ENCODE results near the gene PKNOX2.

PKNOX2 gene

GRCh38 chr11:125390946-125391345, 226.4 kb downstream of the PKNOX2 start:
- no peak for DNase-seq

- DNase-seq = no peak
These were observed 228.8 kb downstream of the PKNOX2 start for GRCh38 chr11:125393331-125393730.

DNA sequence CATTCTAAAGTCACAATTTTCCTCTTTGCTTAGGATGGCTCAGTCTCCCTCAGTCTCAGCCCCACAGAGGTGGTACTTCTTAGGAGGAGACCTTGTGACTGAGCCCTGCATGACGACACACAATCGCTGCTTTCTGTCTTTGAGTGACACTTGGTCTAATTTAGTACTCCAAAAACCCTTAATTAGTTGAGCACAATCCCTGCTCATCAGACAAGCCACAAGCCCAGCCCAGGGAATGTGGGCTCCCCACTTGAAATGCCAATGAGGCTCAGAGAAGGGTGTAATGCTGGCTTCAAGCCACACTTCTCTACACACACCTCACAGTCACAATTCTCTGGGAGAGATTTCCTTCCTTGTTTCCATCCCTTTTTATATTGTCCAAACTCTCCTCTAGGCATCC, 229.7 kb downstream of the PKNOX2 start:
- no peak for DNase-seq

DNA sequence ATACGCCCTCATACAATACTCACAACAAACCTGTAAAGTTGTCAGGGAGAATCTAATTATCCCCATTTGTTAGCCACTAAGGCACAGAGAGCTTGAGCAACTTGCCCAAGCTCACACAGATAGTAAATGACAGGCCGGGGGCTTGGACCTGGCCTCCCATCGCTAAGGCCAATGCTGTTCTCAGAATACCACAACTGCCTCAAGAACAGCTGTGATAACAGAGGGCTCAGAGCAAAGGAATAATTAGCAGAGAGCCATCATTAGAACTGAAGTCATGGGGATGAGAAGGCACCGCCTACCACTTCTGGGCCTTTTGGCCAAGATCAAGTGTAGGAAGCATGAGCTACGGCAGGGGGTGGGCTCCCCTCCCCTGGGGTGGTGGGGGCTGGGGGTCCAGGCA, 232.9 kb downstream of the PKNOX2 start:
- DNase-seq = no peak

DNA sequence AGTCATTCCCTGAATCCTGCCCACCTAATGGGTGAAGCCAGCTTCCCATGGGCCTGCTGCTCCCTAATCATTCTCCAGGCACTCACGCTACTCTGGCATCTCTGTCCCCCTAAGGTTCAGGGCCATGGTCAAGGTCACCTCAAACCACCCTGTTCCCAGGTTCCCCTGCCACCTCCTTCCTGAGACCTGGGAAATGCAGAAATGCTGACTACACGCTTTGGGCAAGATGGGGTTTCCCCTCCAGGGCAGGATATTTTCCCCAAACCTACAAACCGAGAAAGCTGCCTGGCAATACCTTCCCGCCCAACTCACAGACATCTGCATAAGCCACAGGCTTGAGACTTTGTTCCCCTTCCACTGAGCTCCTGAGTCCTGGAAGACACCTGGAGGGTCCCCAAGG, 233.9 kb downstream of the PKNOX2 start:
- DNase-seq = no peak

- DNase-seq = no peak
These were observed 234.6 kb downstream of the PKNOX2 start for GRCh38 chr11:125398994-125399640.

- DNase-seq = no peak
These were observed 235.4 kb downstream of the PKNOX2 start for GRCh38 chr11:125399945-125400344.

DNA sequence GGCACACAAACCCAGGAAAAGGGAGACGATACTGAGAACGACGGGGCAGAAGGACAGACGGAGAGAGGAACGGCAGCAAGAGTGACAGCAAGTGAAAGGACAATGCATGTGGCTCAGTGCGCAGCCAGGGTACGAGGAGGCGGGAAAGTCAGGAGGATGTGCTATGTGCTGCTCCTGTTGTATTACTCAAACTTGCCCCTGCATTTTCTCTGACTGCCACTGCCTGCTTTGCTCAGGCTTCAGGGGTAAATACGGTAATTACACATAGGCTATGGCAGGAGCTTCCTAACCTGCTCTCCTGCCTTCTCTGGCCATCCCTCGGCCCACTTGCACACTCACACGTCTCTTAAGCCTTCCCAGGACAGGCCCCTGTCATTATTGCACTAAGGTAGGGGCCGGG, 236.7 kb downstream of the PKNOX2 start:
- no peak for DNase-seq

- no peak for DNase-seq
These were observed 237.2 kb downstream of the PKNOX2 start for GRCh38 chr11:125401746-125402145.

DNA sequence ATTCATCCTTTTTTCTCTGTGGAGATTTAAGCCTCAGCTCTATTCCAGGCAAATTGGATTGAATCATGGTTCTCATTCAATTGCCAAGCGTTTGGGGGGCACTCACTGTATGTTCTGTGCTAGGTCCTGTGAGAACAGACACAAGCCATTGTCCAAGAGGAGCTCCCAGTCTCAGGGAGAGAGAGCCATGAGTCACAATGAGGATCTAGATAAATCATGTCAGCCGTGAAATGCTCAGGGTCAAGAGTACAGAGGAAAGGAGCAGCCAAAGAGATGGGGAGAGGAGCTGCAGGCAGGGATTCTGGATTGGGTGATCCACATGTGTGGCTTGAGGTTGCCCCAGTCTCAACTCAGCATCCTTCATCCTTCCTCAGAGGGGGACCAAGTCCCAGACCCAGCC, 237.9 kb downstream of the PKNOX2 start:
- no peak for DNase-seq

GRCh38 chr11:125404157-125404810, 239.7 kb downstream of the PKNOX2 start:
- DNase-seq = no peak

DNA sequence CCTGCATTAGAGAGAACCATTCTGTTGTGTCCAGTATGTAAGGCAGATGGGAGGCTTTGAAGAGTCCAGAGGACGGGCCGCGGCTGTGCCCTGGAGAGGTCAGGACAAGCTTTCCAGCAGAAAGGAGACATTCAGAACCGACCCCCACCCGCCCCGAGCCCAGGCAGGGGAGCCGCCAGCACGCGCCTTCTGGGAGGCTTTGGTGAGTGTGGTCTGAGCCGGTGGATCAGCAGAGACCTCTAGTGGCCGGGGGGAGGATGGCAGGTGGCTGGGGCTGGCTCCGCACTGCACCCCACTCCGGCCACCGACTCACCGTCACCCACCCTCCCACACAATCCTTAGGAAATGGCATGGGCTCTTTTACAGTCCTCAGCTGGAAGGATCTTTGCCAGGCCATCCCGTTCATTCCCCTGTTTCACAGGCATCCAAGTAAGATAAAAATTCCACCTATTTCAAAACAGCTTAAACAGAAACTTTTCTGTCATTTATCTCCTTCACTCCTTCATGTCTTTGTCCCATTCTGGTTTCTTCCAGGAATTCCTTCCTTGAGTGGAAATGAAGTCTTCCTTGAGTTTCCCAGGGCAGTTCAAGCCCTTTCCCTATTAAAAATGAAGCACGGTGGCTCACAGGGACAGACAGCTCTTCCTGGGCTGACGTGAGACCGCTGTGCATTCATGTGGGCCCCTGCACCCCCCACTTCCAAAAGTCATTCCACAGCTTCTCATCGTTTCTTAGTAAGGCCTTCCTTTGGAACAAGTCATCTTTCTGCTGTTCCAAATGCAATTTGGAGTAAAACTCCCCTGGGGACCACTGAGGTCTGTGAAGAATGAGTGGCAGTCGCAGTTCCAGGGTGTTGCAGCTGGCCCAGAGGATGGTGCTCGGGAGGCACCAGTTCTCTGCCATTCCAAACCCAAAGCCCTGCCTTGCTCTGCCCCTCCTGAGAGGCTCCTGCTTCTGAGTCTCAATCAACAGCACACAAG, 240.6 kb downstream of the PKNOX2 start:
- DNase-seq = no peak

DNA sequence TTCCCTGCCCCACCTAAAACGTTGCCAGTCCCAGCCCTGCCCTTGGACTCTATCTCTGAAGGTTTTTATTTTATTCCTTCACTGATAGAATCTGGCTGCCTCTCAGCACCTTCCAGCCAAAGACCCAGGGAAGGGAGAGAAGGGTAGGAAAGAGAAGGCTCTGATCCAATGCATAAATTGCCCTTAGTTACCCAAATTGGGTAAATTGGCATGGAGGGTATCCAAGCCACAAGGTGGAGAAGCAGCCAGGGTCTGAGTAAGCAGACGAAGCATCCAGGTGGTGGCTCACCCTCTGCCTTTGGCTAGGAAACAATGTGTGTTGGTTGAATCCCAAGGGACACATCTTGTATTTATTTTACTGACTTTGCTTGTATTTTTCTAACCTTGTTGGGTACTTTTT, 242.5 kb downstream of the PKNOX2 start:
- DNase-seq = no peak

DNA sequence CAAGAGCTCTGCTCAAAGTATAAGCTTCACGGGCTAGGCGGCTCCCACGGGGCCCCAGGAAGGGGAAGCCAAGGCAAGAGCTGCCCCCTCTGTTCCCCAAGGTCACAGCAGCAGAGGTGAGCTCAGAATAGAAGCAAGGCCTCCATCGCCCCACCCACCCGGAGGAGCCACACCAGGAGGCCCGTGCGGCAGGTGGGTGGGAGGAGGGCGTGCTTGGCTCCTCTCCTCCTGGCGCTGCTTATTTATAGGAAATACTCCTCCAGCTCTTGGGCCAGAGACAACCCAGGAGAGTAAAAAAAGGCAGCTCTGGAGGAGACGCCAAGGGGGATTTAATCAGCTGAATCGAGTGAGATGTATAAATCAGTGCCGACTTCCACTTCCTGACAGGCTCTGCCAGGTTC, 243.8 kb downstream of the PKNOX2 start:
- no peak for DNase-seq

DNA sequence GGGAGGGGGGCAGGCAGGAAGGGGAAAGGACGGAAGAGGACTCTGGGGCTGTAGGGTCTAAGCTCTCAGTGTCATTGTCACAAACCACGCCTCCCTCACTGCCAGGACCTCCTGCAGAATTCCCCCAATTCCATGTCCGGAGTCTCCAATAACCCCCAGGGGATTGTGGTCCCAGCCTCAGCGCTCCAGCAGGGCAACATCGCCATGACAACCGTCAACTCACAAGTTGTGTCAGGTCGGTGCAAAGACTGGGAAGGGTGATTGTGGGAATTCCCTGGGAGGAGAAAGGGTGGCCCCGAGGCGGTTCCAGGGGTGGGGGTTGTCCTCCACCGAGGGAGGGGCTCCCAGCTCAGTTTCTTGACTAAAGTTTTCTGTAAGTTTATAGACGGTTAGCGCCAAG, 245.5 kb downstream of the PKNOX2 start:
- no peak for DNase-seq

DNA sequence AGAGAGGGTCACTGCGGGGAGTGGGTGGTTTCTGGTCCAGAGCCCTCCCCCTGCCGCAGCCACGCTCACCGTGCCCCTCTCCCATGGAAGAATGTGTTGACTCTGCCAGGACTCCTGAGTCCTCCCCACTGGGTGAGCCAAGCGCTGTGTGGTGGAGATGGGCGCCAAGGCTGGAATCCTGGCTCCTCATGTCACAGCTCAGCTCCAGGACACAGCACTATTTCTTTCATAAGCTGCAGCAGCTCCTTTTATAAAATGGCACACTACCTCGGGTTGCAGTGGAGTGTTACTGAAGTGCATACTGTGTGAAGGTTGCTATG, 247.6 kb downstream of the PKNOX2 start:
- DNase-seq = no peak

DNA sequence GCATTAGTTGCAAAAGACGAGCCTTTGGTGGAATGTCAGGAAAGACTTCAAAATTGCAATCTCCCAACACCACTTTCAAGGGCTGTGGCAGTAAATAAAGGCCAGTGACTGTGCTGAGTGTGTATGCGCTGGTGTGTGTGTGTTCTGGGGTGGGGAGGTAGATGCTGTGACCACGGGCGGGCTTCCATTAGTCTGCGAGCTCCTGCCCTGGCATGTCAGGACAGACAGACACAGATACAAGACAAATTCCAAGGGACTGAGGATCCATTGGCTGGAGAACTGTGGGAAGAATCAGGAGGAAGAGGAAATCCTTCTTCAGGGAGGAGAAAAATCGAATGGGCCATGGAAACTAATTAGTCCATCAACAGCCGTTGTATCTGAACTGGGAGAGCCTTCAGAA, 248.0 kb downstream of the PKNOX2 start:
- DNase-seq = no peak

GRCh38 chr11:125413226-125413625, 248.7 kb downstream of the PKNOX2 start:
- DNase-seq = no peak

- DNase-seq = no peak
These were observed 249.6 kb downstream of the PKNOX2 start for GRCh38 chr11:125414121-125414520.

DNA sequence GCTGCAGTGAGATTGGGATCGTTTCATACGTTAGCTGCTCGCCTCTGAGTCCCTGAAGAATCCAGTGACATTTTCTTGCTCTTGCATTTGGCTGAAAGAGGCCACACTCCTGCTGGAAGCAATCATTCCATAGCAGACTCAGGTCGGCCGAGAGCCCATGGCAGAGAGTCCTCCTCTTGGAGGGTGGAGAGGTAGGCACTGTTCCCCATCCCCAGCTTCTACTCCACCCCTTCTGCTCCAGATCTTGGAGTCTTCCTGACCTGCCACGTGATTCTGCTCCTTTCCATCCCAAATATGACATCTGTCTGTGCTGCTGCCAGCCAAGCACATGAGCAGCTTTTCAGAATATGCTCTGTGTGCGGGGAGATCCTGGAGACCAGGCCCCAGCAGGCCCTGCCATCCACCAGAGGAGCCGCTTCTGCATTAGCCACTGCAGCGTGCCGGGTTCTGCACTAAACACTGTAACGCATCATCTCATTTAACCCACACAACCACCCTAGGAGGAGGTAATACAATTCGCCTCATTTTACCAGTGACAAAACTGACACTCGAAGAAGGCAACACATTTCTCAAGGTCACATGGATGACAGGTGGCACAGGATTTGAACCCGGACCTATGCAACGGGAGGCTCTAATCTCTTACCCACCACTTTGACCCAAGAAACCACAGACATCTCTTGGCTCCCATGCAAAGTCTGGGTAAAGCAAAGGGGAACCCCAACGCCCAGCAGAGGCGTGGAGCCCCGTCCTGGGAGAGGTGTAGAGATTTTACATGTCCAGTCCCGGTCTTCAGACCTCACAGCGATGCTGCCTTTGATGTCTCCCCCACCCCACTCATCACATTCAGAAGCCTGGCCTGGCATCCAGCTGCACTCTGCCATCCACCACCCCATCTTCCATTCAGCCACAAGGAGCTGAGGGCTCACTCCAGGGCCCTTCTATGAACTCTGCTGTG, 252.7 kb downstream of the PKNOX2 start:
- no peak for DNase-seq

DNA sequence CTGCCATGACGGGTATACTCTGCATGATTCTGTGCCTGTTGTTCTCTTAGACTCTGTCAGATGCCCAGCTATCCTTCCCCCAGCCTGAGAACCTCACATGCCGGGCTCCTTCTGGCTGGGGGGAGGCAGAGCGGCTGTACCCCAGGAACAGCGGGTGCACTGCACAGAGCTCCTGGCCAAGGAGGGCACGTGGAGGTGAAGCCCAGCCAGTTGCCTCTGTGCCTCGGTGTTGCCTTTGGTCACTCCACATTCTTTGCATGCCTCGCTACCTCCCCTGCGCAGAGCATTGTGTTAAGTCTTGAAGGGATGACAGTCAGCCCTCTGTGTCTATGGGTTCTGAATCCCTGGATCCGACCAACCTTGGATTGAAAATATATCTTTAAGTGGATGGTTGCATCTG, 253.8 kb downstream of the PKNOX2 start:
- DNase-seq = no peak

DNA sequence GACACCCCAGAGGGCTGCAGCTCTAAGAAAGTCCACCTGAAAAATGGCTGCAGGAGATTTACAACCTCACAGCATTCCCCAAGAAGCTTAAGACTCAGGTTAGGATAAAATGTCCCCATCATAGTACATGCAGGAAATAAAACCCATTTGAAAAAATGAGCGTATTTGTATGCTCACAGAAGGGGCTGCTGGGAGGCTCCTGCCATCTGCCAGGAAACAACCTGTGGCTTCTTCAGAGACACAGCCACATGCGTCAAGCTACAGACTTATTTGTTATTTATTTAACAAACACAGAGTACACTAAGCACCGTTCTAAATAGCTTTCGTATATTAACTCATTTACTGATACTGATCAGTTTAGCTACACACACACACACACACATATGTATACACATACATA, 258.1 kb downstream of the PKNOX2 start:
- DNase-seq = no peak

Measured in SHP77 (cell line).